HG03571 (cell line): ENCODE results near the gene OCIAD1.
"Not testable (repeated sequence)": the region's sequence is repeated elsewhere in the genome, so short reads cannot be mapped to it uniquely, and the experiment has no call there.

Experiments used
- ATAC-seq: cut with Tn5 transposase; IDR thresholded peaks from one replicate; pipeline ENCODE4 v1.9.1; 2021; ENCODE audit not compliant: unreplicated experiment

The OCIAD1 gene

GRCh38 chr4:48889750-48890149, 58.9 kb downstream of the OCIAD1 start:
- not testable (repeated sequence) for ATAC-seq

DNA sequence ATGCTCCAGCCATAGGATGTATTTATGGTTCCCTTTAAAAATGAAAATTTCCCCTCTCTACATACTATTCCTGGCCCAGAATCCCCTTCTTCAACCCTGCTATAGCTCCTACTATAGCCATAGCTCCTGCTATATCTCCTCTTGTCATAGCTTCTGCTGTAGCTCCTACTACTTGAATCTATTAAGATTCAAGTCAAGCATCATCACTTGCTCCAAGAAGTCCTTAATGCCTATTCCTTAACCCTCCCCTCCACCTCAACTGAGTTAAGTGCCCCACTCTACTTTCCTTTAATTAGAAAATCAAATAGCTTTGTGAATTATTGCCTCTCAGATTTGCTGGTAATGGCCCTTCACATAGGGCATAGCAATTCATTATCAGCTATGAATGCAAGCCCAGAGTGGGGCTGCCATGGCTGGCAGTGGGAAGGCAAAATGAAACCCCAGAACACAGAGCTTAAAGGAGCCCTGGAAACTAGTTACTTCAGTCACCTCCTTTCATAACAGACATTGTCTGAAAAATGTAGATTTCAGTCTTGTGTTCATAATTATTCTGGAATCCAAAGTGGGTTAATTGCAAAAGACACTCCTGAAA, 60.2 kb downstream of the OCIAD1 start:
- no peak for ATAC-seq

- no peak for ATAC-seq
These were observed 66.0 kb downstream of the OCIAD1 start for GRCh38 chr4:48896845-48897244.

DNA sequence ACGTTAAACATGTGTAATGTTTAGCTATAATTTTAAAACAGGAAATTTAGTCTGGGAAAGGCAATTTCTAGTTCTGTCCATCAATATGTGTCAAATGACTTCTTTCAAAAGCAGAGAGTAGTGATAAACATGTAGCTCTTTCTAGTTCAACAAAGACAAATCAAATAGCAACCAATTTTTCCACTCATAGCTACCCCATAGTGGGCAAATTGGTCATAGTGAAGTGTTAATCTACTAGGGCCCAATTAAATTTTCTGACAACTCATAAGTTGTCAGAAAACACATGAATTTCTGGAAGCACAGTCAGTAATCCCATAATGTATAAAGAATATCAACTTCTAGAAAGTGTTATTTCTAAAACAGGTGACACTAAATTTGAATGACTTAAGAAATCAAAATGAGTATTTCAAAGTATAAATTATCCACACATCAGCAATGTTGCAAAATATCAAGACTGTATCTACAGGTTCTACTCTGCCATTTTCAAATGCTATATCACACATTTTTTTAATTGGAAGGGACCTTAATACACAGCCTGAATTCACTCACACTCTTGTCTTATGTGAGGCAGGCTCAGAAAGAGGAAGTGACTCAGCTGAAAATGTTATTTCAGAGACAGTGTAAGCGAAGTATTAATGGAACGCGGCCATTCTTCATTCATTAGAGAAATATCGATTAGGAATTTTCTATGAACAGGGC, 68.0 kb downstream of the OCIAD1 start:
- ATAC-seq: no peak

- ATAC-seq: no peak
These were observed 68.5 kb downstream of the OCIAD1 start for GRCh38 chr4:48899432-48899749.

GRCh38 chr4:48899950-48900349, 69.1 kb downstream of the OCIAD1 start:
- ATAC-seq: no peak

DNA sequence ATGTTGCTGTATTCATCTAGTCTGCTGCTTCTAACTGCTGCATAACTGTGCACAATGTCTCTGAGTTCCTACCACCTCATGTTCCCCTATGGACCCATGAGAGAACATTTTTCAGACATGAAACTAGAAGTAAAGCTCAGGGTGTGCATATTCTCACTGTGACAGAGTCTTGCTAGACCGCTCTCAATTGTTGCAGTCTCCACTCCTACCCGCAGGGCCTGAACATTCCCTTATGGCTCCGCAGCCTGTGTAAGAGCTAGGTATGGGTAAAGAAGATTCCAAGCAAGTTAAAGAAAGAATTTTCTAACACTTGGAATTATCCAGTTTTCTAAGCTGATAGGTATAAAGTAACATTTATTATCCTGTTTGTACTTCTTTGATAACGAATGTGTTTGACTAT, 70.3 kb downstream of the OCIAD1 start:
- no peak for ATAC-seq

GRCh38 chr4:48902266-48902665, 71.4 kb downstream of the OCIAD1 start:
- ATAC-seq: no peak

- ATAC-seq: no peak
These were observed 73.2 kb downstream of the OCIAD1 start for GRCh38 chr4:48904101-48904500.

DNA sequence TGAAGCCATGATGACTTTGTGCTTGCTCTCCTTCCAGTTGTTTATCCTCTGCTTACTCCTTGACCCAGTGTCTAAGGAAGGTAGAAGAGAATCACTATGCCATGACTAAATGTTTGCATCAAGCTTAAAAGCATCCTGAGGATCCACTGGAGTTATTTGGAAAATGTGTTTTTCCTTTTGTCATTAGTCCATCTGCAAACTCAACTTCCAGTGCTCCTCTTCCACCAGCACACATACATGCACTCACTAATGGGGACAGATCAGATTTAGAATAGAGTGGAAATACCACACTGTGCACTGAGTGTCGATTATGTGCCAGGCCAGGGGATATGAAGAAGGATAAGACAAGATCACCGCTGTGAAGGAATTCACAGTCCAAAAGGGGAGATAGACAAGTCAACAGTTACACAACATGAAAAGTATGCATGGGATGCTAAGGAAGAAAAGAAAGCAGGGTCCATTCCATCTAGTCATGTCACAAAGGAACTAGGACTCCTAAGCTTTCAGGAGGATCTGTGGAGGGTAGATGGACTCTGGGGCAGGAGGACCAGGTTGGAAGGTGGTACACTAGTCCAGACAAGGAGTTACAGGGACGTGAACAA, 73.8 kb downstream of the OCIAD1 start:
- no peak for ATAC-seq

DNA sequence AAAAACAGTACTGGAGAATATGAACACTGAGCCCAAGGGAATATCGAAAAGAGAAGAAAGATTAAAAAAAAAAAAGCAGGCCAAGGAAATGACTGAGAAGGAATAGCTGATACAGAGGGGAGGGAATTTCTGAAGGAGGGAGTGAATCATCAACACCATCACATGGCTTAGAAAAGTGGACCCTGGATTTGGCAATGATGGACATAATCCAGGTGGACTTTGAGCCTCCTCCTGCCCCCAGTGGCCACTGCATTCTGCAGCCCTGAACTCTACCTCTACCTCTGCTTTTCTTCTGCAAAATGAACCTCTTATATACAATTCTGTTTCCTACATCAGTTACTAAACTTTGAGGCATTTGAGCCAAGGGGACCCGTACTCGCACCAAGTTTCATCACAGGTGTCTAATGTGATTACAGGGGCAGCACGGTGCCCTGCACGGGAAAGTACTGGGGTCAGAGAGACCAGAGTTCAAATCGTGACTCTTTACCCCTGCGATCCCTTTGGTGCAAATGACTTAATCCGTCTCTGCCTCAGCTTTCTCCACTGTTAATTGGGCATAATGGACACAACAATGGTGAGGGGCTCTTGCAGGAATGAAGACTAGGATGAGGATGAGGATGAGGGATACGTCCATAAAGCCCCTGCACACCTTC, 74.6 kb downstream of the OCIAD1 start:
- ATAC-seq: no peak

DNA sequence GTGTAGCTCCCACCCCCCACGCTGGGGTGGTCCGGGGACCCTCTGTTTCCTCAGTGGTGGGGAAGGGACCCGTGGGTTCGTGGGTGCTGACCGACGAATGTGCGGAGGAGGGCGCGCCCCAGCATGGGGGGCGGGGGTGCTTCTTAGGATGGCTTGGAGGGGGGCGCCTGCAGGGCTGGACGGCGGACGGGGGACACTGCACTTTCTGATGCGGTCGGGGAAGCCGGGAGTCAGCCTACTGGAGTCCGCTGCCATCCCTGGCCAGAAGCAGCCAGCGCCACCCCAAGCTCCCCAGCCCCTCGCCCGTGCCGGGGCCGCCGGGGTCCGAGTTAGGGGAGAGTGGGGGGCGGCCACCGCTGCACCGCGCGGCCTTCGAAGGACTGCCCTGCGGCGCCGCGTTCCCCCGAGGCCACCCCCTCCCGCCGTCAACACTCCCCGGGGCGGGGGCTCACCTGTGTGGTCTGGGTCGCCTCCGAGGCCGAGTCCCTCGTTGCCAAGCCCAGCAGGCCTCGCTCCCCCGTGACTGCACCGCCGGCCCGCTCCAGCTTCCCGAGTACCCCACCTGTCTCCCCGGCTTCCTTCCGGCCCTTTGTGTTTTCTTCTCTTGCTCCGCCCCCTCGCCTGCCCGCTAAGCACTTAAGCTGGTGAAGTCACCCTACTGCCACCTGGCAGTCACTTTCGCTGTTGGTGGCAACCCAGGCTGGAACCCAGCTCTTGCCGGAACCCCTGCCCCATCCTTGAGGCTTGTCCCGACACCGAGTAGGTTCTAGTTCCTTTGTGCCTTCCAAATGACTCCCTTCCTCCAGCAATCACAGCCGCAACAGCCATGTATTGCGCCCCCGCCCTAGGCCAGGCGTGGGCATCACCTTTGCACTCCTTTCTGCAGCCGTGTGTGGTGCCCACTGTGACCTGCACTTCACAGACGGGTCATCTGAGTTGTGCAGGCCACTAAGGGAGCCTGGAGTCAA, 75.6 kb downstream of the OCIAD1 start, which contains the start of gene OCIAD2:
Gene OCIAD2 (minus strand): TSS at position 569 of the 968 bp plus-strand sequence. CDS start 2,225 bp downstream, outside the sequence.
- peak; percentile 95 for ATAC-seq

DNA sequence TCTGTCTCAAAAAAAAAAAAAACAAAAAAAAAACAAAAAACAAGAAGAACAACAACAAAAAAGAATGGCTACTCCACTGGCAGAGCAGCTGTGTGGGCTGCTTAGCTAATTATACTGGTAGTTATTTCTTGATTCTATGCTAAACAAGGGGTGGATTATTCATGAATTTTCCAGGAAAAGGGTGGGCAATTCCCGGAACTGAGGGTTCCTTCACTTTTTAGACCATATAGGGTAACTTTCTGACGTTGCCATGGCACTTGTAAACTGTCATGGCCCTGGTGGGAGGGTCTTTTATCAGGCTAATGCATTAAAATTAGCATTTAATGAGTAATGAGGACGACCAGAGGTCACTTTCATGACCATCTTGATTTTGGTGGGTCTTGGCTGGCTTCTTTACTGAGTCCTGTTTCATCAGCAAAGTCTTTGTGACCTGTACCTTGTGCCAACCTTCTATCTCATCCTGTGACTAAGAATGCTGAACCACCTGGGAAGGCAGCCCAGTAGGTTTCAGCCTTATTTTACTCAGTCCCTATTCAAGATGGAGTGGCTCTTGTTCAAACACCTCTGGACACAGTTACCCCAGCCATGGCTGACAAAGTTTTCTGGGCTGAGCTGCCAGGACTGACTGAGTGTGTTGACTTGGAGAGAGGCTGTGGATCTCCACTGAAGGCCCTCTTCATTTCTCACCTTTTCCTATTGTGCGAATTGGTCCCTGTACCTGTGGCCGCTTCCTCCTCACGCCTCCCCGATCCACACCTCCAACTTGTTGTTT, 77.0 kb downstream of the OCIAD1 start:
- no peak for ATAC-seq

DNA sequence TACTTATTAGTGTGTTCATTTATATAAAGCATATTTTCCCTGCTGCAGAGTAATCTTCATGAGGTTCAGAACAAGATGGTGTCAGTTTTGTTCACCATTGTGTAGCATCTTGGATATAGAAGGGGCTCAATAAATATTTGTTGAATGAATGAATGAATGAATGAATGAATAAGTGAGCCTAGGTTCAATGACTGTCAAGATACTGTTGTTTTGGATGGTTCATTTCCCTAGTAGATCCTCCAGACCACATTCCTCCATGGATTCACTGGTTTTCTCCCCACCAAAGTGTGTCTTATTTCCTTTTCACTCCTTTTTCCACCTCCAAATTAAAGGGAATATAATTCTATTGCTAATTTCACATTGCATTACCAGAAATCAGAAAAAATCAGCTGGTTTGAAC, 77.8 kb downstream of the OCIAD1 start:
- no peak for ATAC-seq

GRCh38 chr4:48909697-48910096, 78.8 kb downstream of the OCIAD1 start:
- no peak for ATAC-seq

- no peak for ATAC-seq
These were observed 79.6 kb downstream of the OCIAD1 start for GRCh38 chr4:48910511-48910910.
